Endothelial cell of umbilical vein (primary cell): ENCODE results near the gene DLEU7. TPM values are rescaled to one million over a fixed set of nuclear protein-coding genes. Genes with fewer than 3 reads are reported as not detected.

Experiments
- BruUV-seq: library from RNA; stranded (reverse); fragments of 400-500 nt; replicated peaks from 2 replicates; lab custom pipeline; 2021; lab: Mats Ljungman, UMichigan
- CTCF ChIA-PET: fragments of 300-600, 350-600 bp; sonication (Branson Sonifier 250); formaldehyde crosslinking; loops from one replicate; lab custom pipeline; 2021; ENCODE audit warnings: antibody characterized with exemption, inconsistent platforms; lab: Charles Lee
- POLR2A ChIA-PET: fragments of 300-600, 350-600 bp; sonication (Branson Sonifier 250); formaldehyde crosslinking; loops from one replicate; lab custom pipeline; 2021; ENCODE audit warnings: antibody characterized with exemption, inconsistent platforms; lab: Charles Lee
- DNase-seq: peaks from one replicate; pipeline ENCODE4 v3.0.0-alpha.2; 2011; ENCODE audit warnings: low read depth, low spot score
- FAIRE-seq: peaks from 2 replicates; lab custom pipeline; 2011; peaks lifted over from hg19 to GRCh38; lab: Jason Lieb, UNC
- H2AFZ ChIP-seq: 2 replicates; pipeline ENCODE4 v1.6.0; 2012; ENCODE audit warnings: low read depth, low read length, control low read depth, inconsistent platforms
- H3K27ac ChIP-seq: 2 replicates; pipeline ENCODE4 v1.5.1; 2011; ENCODE audit warnings: low read depth, mild to moderate bottlenecking, control low read depth, low read length, moderate library complexity; ENCODE audit not compliant: insufficient read depth
- H3K27me3 ChIP-seq, 2 experiments: 2 replicates each; pipeline versions ENCODE4 v1.6.0 to v1.6.1; 2011; ENCODE audit warnings: low read length in 2 of 2, mixed read lengths in 1 of 2; ENCODE audit not compliant: control insufficient read depth in 2 of 2, insufficient read depth in 2 of 2
- H3K36me3 ChIP-seq, 2 experiments: 2 replicates in 1 of 2; 3 replicates in 1 of 2; pipeline ENCODE4 v1.5.1; 2011; ENCODE audit warnings: low read length in 2 of 2, mild to moderate bottlenecking in 1 of 2, moderate library complexity in 1 of 2; ENCODE audit not compliant: control insufficient read depth in 2 of 2, insufficient read depth in 2 of 2; ENCODE audit errors: extremely low read depth in 1 of 2
- H3K4me1 ChIP-seq: 3 replicates; pipeline ENCODE4 v1.5.1; 2011; ENCODE audit warnings: mild to moderate bottlenecking, low read length; ENCODE audit not compliant: control insufficient read depth, insufficient read depth; ENCODE audit errors: extremely low read depth
- H3K4me2 ChIP-seq: 2 replicates; pipeline ENCODE4 v1.6.1; 2011; ENCODE audit warnings: low read length, control low read depth, mixed read lengths; ENCODE audit not compliant: insufficient read depth
- H3K4me3 ChIP-seq, 3 experiments: fragments of 200-600 bp in 1 of 3; sonication (generic), shearing (Covaris generic) in 1 of 3; replicated peaks in 1 of 3; 2 replicates each; pipeline ENCODE4 v1.5.1; 2011 to 2016; ENCODE audit warnings: control low read depth in 3 of 3, low read length in 3 of 3, mild to moderate bottlenecking in 2 of 3, inconsistent platforms in 1 of 3, low read depth in 1 of 3, moderate library complexity in 1 of 3; ENCODE audit not compliant: insufficient read depth in 1 of 3
- H3K79me2 ChIP-seq: 2 replicates; pipeline ENCODE4 v1.6.0; 2012; ENCODE audit warnings: low read length, inconsistent platforms; ENCODE audit not compliant: control insufficient read depth, insufficient read depth
- H3K9ac ChIP-seq: replicated peaks from 2 replicates; pipeline ENCODE3; 2011; ENCODE audit warnings: low read length, control low read depth; ENCODE audit not compliant: insufficient read depth; ENCODE audit errors: extremely low read depth
- H3K9me1 ChIP-seq: replicated peaks from 3 replicates; pipeline ENCODE4 v1.6.0; 2011; ENCODE audit warnings: mild to moderate bottlenecking, low read length; ENCODE audit not compliant: control insufficient read depth, insufficient read depth; ENCODE audit errors: extremely low read depth
- H3K9me3 ChIP-seq: replicated peaks from 2 replicates; pipeline ENCODE4 v1.5.1; 2012; ENCODE audit warnings: low read length, inconsistent platforms; ENCODE audit not compliant: control insufficient read depth, insufficient read depth
- H4K20me1 ChIP-seq: replicated peaks from 2 replicates; pipeline ENCODE3; 2011; ENCODE audit warnings: mild to moderate bottlenecking, low read length; ENCODE audit not compliant: control insufficient read depth, insufficient read depth; ENCODE audit errors: extremely low read depth
- MYC ChIP-seq: IDR thresholded peaks from one replicate; pipeline ENCODE4 v1.6.1; 2011; ENCODE audit warnings: mild to moderate bottlenecking, low read depth, low read length
- dilution Hi-C: fragments of 300-500 bp; cut with MboI; formaldehyde crosslinking; loops from one replicate; pipeline ENCODE4 v1.15.0; 2019; ENCODE audit warnings: low sequenced_read_pairs; ENCODE audit not compliant: extremely low pct_ligation_motif_present
- intact Hi-C: fragments of 100-400 bp; cut with micrococcal nuclease; formaldehyde crosslinking; loops from one replicate; pipeline ENCODE4 v1.10.0; 2022
- polyA plus RNA-seq, 4 experiments: library from polyadenylated mRNA; depleted of rRNA in 3 of 4; stranded (reverse) in 3 of 4; unstranded in 1 of 4; fragments of >200 nt; gene quantifications; 2 replicates each; pipeline versions ENCODE4 v1.2.1 to v1.2.3, GENCODE V29; 2011 to 2012; ENCODE audit warnings: missing spikeins in 1 of 4
- total RNA-seq: library from RNA; stranded (reverse); gene quantifications from 2 replicates; pipeline ENCODE4 v1.2.3, GENCODE V29; 2021

The DLEU7 gene
- total and polyA plus RNA-seq, 2 donors (not counting 3 experiments of a cell fraction or from before 2014, with no cell fraction given), result not detected

GRCh38 chr13:50867637-50867945 is 24.1 kb upstream of the DLEU7 start:
- TF ChIP-seq MYC, result no peak
- H3K4me3 ChIP-seq, result no peak overlapping the region
- H3K79me2 ChIP-seq, result no peaks in the 10 kb centered on the region
- H3K36me3 ChIP-seq, result no peaks in the 10 kb centered on the region
- CTCF ChIA-PET, result no interaction called here
- H3K27me3 ChIP-seq, result peaks cover 3 to 8% of the 10 kb centered on the region in 2 experiments
- no peaks in the 10 kb centered on the region for H3K4me1 ChIP-seq
- no peak overlapping the region for H3K9ac ChIP-seq
- POLR2A ChIA-PET, result no interaction called here
- no peak for DNase-seq
- dilution Hi-C loops, result no loop called here
- no peak overlapping the region for H2AFZ ChIP-seq
- H3K27ac ChIP-seq, result no peak overlapping the region
- no TSS peak for BruUV-seq
- intact Hi-C loops, result no loop called here
- no peak for FAIRE-seq
- no peaks in the 10 kb centered on the region for H3K9me1 ChIP-seq
- no peak overlapping the region for H3K4me2 ChIP-seq
- H3K9me3 ChIP-seq, result no peaks in the 10 kb centered on the region
- no peaks in the 10 kb centered on the region for H4K20me1 ChIP-seq

DNA sequence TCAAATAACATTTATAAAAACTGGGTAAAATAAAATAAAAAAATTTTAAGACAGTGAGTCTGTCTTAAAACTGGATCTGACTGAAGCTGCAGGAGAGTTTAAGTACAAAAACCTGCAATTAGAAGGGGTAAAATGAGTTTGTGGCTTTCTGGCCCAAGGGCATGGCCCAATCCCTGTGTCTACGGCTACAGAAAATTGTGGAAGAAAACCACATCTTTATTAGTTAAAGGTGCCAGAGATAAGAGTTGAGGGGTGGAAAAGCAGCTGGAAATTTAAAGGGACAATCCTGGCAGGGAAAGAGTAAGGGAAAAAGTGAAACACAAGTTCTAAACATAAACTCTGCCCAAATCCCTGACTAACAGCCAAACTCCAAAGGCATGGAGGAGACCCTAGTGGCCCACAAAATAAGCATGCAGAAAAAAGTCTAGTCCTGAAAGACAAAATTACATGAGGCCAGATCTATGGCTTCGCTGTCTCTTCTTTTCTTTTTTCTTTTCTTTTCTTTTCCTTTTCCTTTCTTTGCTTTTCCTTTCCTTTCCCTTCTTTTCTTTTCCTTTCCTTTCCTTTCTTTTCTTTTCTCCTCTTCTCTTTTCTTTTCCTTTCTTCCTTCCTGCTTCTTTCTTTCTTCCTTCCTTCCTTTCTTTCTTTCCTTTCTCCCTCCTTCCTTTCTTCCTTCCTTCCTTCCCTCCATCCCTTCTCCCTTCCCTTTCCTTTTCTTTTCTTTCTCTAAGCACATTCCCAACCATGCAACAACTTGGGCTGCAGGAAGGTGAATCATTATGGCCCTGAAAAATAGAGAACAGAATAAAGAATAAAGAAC is 23.5 kb upstream of the DLEU7 start:
- Histone ChIP-seq H4K20me1 (no peaks in the 10 kb centered on the region), H3K79me2 (no peaks in the 10 kb centered on the region), H3K27me3 (peaks cover 3 to 8% of the 10 kb centered on the region in 2 experiments), H3K4me3 (no peak overlapping the region), H3K9ac (no peak overlapping the region), H3K4me2 (no peak overlapping the region), H2AFZ (no peak overlapping the region), H3K4me1 (no peaks in the 10 kb centered on the region), H3K9me3 (no peaks in the 10 kb centered on the region), H3K36me3 (no peaks in the 10 kb centered on the region), H3K27ac (no peak overlapping the region), H3K9me1 (no peaks in the 10 kb centered on the region)
- CTCF ChIA-PET, result no interaction called here
- no peak for TF ChIP-seq MYC
- DNase-seq, result no peak
- no peak for FAIRE-seq
- dilution Hi-C loops, result no loop called here
- BruUV-seq, result no TSS peak
- intact Hi-C loops, result no loop called here
- POLR2A ChIA-PET, result no interaction called here
